Upper lobe of left lung (tissue), 4 donors: ENCODE measurements around the gene SMAP2.

Experiments used
- POLR2AphosphoS5 ChIP-seq, 2 donors: sonication (generic); formaldehyde crosslinking; IDR thresholded peaks; one replicate each; pipeline ENCODE4 v1.5.1; 2017; ENCODE audit warnings: antibody characterized with exemption in 2 of 2
- TF ChIP-seq, protein P1 (sequence below), 6 experiments: fragments of 450-650 bp in 4 of 6; fragments of 200-600 bp in 2 of 6; sonication (generic) in 2 of 6; IDR thresholded peaks; one replicate each; pipeline ENCODE4 v1.5.1; 2016 to 2019; ENCODE audit warnings: antibody characterized with exemption in 6 of 6

DNA sequence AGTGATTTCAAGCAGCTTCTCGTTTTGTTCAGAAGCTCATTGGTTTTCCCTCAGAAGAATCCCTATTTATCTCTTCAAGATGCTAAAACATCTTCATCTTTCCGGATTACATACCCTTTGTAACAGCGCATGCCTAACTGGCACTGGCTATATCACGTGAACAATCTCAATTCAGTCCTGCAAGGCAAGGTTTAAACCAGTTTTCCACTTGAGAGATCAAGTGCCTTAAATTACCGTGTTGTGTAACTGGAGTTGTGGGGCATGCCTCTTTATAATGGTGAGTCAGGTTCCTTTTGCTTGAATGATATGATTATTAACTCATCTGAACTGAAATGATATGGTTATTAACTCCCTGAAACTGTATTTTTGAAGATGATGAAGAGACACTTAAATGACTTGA is 65.7 kb downstream of the SMAP2 start:
- TF ChIP-seq, protein P1, sequence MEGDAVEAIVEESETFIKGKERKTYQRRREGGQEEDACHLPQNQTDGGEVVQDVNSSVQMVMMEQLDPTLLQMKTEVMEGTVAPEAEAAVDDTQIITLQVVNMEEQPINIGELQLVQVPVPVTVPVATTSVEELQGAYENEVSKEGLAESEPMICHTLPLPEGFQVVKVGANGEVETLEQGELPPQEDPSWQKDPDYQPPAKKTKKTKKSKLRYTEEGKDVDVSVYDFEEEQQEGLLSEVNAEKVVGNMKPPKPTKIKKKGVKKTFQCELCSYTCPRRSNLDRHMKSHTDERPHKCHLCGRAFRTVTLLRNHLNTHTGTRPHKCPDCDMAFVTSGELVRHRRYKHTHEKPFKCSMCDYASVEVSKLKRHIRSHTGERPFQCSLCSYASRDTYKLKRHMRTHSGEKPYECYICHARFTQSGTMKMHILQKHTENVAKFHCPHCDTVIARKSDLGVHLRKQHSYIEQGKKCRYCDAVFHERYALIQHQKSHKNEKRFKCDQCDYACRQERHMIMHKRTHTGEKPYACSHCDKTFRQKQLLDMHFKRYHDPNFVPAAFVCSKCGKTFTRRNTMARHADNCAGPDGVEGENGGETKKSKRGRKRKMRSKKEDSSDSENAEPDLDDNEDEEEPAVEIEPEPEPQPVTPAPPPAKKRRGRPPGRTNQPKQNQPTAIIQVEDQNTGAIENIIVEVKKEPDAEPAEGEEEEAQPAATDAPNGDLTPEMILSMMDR (IDR thresholded peaks at IDR 0.05), result no peak
- TF ChIP-seq POLR2AphosphoS5 (IDR thresholded peaks at IDR 0.05), result no peak
